HepG2 (cell line): ENCODE data around the gene DDRGK1. TPM values are rescaled to one million over a fixed set of nuclear protein-coding genes. Genes with fewer than 3 reads are reported as not detected.
A peak's percentile ranks its signal among the peaks of the same experiment; 100 is the strongest.

ENCODE experiments used
- CAMTA2 ChIP-seq: sonication (generic); formaldehyde crosslinking; IDR thresholded peaks from 2 replicates; pipeline ENCODE4 v1.4.0; 2020; ENCODE audit warnings: mild to moderate bottlenecking, missing genetic modification reagents, borderline replicate concordance
- ELF1 ChIP-seq: sonication (generic); formaldehyde crosslinking; IDR thresholded peaks from 2 replicates; pipeline ENCODE4 v1.4.0; 2020; ENCODE audit warnings: missing genetic modification reagents
- FOXC1 ChIP-seq: sonication (generic); formaldehyde crosslinking; IDR thresholded peaks from 2 replicates; pipeline ENCODE4 v1.8.0; 2022; ENCODE audit warnings: mild to moderate bottlenecking, missing genetic modification reagents, borderline replicate concordance
- MTA1 ChIP-seq: sonication (generic); formaldehyde crosslinking; IDR thresholded peaks from 2 replicates; pipeline ENCODE4 v1.4.0; 2020; ENCODE audit warnings: missing genetic modification reagents, mild to moderate bottlenecking, borderline replicate concordance
- NFRKB ChIP-seq: fragments of 450-650 bp; IDR thresholded peaks from 2 replicates; pipeline ENCODE4 v1.6.1; 2017
- PRPF4 ChIP-seq: fragments of 200-400 bp; formaldehyde crosslinking; IDR thresholded peaks from 2 replicates; pipeline ENCODE4 v1.6.1; 2016; ENCODE audit warnings: low read length, low read depth; ENCODE audit not compliant: poor library complexity, severe bottlenecking
- TEAD3 ChIP-seq: optimal IDR thresholded peaks from 2 replicates; pipeline ENCODE3; 2016; ENCODE audit warnings: borderline replicate concordance
- ZFP90 ChIP-seq: sonication (generic); formaldehyde crosslinking; IDR thresholded peaks from 2 replicates; pipeline ENCODE4 v1.8.0; 2022; ENCODE audit warnings: missing genetic modification reagents, mild to moderate bottlenecking, inconsistent platforms, borderline replicate concordance
- ZMYM2 ChIP-seq: sonication (generic); formaldehyde crosslinking; IDR thresholded peaks from 2 replicates; pipeline ENCODE4 v1.8.0; 2022; ENCODE audit warnings: mild to moderate bottlenecking, missing genetic modification reagents
- ZNF10 ChIP-seq: sonication (generic); formaldehyde crosslinking; IDR thresholded peaks from 2 replicates; pipeline ENCODE4 v1.4.0; 2020; ENCODE audit warnings: mild to moderate bottlenecking, low read depth, missing genetic modification reagents, borderline replicate concordance
- ZNF12 ChIP-seq: sonication (generic); formaldehyde crosslinking; IDR thresholded peaks from 2 replicates; pipeline ENCODE4 v1.5.0; 2020; ENCODE audit warnings: missing genetic modification reagents
- ZNF296 ChIP-seq: sonication (generic); formaldehyde crosslinking; conservative IDR thresholded peaks from 2 replicates; pipeline ENCODE4 v1.5.0; 2020; ENCODE audit warnings: mild to moderate bottlenecking, missing genetic modification reagents
- ZNF326 ChIP-seq: sonication (generic); formaldehyde crosslinking; IDR thresholded peaks from 2 replicates; pipeline ENCODE4 v1.4.0; 2020; ENCODE audit warnings: missing genetic modification reagents, borderline replicate concordance
- ZNF44 ChIP-seq: sonication (generic); formaldehyde crosslinking; IDR thresholded peaks from 2 replicates; pipeline ENCODE4 v1.5.1; 2020; ENCODE audit warnings: mild to moderate bottlenecking, missing genetic modification reagents
- polyA plus RNA-seq, 8 experiments: library from polyadenylated mRNA; depleted of rRNA in 3 of 8; stranded (reverse) in 7 of 8; unstranded in 1 of 8; fragments of >200 nt; fragmentation: Illumina TruSeq in 4 of 8; extraction: Trizol in 4 of 8; gene quantifications; 2 replicates each; pipeline versions ENCODE4 v1.2.1 to v1.2.3, GENCODE V29; 2011 to 2016; ENCODE audit warnings: low read depth in 4 of 8, missing spikeins in 1 of 8, mixed read lengths in 1 of 8; ENCODE audit not compliant: insufficient read depth in 1 of 8
- total RNA-seq, 5 experiments: library from RNA; depleted of rRNA; stranded (reverse); fragments of >200 nt; fragmentation: Illumina TruSeq; extraction: Trizol; gene quantifications; 2 replicates each; pipeline ENCODE4 v1.2.3, GENCODE V29; 2016; ENCODE audit warnings: low read depth in 1 of 5
- TF ChIP-seq, protein P1 (sequence below): sonication (generic); formaldehyde crosslinking; IDR thresholded peaks from 2 replicates; pipeline ENCODE4 v1.5.1; 2020; ENCODE audit warnings: mild to moderate bottlenecking, missing genetic modification reagents
- TF ChIP-seq, protein P2 (sequence below): sonication (generic); formaldehyde crosslinking; IDR thresholded peaks from 2 replicates; pipeline ENCODE4 v1.5.1; 2020; ENCODE audit warnings: mild to moderate bottlenecking, moderate library complexity, missing genetic modification reagents
- TF ChIP-seq, protein P3 (sequence below): sonication (generic); formaldehyde crosslinking; IDR thresholded peaks from 2 replicates; pipeline ENCODE4; 2020; ENCODE audit warnings: missing genetic modification reagents, mild to moderate bottlenecking, borderline replicate concordance
- TF ChIP-seq, protein P4 (sequence below): sonication (generic); formaldehyde crosslinking; IDR thresholded peaks from 2 replicates; pipeline ENCODE4 v1.9.0; 2021; ENCODE audit warnings: missing genetic modification reagents, mild to moderate bottlenecking, borderline replicate concordance
- TF ChIP-seq, protein P5 (sequence below): sonication (generic); formaldehyde crosslinking; IDR thresholded peaks from 2 replicates; pipeline ENCODE4 v1.9.0; 2022; ENCODE audit warnings: missing genetic modification reagents, mild to moderate bottlenecking, borderline replicate concordance

Gene DDRGK1
- total and polyA plus RNA-seq, 2 of the 13 experiments (the other 11 are each of a cell fraction or from before 2014, with no cell fraction given): 96.7 to 149 TPM

DNA sequence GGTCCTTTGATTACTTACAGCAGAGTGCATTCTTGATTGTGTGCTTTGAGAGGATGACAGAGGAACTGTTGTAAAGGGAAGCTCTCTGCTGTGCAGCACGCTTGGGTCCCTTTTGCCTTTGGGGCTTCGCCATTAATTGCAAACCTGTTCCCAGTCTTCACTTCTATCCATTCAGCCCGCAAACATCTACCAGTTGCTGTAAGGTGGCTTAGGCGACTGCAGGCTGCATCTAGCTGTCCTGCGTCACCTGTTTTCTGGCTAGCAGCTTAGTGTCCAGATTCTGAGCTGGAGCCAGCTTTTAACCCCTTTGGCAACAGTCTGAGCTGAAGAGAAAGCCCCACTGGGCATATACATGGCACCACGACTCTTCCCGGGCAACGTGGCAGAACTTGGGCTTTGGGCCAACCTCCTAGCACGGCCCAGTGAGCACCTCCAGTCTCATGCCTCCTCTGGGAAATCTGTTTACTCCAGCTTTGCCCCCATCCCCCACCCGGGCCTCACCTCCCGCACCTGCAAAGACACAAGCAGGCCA is 42.3 kb downstream of the DDRGK1 start (continued):
- TF ChIP-seq, protein P1, sequence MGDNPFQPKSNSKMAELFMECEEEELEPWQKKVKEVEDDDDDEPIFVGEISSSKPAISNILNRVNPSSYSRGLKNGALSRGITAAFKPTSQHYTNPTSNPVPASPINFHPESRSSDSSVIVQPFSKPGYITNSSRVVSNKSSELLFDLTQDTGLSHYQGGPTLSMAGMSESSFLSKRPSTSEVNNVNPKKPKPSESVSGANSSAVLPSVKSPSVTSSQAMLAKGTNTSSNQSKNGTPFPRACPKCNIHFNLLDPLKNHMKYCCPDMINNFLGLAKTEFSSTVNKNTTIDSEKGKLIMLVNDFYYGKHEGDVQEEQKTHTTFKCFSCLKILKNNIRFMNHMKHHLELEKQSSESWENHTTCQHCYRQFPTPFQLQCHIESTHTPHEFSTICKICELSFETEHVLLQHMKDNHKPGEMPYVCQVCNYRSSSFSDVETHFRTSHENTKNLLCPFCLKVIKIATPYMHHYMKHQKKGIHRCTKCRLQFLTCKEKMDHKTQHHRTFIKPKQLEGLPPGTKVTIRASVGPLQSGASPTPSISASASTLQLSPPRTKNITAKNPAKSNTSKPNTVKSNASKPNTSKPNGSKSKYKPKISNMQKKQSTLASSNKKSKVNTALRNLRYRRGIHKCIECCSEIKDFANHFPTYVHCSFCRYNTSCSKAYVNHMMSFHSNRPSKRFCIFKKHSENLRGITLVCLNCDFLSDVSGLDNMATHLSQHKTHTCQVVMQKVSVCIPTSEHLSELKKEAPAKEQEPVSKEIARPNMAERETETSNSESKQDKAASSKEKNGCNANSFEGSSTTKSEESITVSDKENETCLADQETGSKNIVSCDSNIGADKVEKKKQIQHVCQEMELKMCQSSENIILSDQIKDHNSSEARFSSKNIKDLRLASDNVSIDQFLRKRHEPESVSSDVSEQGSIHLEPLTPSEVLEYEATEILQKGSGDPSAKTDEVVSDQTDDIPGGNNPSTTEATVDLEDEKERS (CRISPR knock-in tag): no peak
- TF ChIP-seq ZFP90 (CRISPR knock-in tag) (0 out of 2 replicates have a peak, but pooled peaks have one; percentile 31), PRPF4 (peak; percentile 87), ZNF296 (CRISPR knock-in tag) (no peak), ELF1 (CRISPR knock-in tag) (0 out of 2 replicates have a peak, but pooled peaks have one; percentile 15), FOXC1 (CRISPR knock-in tag) (0 out of 2 replicates have a peak, but pooled peaks have one; percentile 46), ZNF10 (CRISPR knock-in tag) (0 out of 2 replicates have a peak, but pooled peaks have one; percentile 39), ZMYM2 (CRISPR knock-in tag) (0 out of 2 replicates have a peak, but pooled peaks have one; percentile 34), ZNF326 (CRISPR knock-in tag) (no peak), MTA1 (CRISPR knock-in tag) (no peak), CAMTA2 (CRISPR knock-in tag) (no peak), NFRKB (no peak), ZNF44 (CRISPR knock-in tag) (no peak), ZNF12 (CRISPR knock-in tag) (no peak), TEAD3 (CRISPR knock-in tag) (peak; percentile 53)
- TF ChIP-seq, protein P2, sequence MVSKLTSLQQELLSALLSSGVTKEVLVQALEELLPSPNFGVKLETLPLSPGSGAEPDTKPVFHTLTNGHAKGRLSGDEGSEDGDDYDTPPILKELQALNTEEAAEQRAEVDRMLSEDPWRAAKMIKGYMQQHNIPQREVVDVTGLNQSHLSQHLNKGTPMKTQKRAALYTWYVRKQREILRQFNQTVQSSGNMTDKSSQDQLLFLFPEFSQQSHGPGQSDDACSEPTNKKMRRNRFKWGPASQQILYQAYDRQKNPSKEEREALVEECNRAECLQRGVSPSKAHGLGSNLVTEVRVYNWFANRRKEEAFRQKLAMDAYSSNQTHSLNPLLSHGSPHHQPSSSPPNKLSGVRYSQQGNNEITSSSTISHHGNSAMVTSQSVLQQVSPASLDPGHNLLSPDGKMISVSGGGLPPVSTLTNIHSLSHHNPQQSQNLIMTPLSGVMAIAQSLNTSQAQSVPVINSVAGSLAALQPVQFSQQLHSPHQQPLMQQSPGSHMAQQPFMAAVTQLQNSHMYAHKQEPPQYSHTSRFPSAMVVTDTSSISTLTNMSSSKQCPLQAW (CRISPR knock-in tag): peak; percentile 41; the same call in 1 of the 2 replicates
- TF ChIP-seq, protein P3, sequence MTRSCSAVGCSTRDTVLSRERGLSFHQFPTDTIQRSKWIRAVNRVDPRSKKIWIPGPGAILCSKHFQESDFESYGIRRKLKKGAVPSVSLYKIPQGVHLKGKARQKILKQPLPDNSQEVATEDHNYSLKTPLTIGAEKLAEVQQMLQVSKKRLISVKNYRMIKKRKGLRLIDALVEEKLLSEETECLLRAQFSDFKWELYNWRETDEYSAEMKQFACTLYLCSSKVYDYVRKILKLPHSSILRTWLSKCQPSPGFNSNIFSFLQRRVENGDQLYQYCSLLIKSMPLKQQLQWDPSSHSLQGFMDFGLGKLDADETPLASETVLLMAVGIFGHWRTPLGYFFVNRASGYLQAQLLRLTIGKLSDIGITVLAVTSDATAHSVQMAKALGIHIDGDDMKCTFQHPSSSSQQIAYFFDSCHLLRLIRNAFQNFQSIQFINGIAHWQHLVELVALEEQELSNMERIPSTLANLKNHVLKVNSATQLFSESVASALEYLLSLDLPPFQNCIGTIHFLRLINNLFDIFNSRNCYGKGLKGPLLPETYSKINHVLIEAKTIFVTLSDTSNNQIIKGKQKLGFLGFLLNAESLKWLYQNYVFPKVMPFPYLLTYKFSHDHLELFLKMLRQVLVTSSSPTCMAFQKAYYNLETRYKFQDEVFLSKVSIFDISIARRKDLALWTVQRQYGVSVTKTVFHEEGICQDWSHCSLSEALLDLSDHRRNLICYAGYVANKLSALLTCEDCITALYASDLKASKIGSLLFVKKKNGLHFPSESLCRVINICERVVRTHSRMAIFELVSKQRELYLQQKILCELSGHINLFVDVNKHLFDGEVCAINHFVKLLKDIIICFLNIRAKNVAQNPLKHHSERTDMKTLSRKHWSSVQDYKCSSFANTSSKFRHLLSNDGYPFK (CRISPR knock-in tag): no peak
- TF ChIP-seq, protein P4, sequence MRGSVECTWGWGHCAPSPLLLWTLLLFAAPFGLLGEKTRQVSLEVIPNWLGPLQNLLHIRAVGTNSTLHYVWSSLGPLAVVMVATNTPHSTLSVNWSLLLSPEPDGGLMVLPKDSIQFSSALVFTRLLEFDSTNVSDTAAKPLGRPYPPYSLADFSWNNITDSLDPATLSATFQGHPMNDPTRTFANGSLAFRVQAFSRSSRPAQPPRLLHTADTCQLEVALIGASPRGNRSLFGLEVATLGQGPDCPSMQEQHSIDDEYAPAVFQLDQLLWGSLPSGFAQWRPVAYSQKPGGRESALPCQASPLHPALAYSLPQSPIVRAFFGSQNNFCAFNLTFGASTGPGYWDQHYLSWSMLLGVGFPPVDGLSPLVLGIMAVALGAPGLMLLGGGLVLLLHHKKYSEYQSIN: no peak
- TF ChIP-seq, protein P5, sequence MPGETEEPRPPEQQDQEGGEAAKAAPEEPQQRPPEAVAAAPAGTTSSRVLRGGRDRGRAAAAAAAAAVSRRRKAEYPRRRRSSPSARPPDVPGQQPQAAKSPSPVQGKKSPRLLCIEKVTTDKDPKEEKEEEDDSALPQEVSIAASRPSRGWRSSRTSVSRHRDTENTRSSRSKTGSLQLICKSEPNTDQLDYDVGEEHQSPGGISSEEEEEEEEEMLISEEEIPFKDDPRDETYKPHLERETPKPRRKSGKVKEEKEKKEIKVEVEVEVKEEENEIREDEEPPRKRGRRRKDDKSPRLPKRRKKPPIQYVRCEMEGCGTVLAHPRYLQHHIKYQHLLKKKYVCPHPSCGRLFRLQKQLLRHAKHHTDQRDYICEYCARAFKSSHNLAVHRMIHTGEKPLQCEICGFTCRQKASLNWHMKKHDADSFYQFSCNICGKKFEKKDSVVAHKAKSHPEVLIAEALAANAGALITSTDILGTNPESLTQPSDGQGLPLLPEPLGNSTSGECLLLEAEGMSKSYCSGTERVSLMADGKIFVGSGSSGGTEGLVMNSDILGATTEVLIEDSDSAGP (CRISPR knock-in tag): peak; percentile 77
